NCI-H2029 (cell line): ENCODE results near the gene EPHA4.

Experiments used
- DNase-seq: peaks from one replicate; lab custom pipeline; 2025; lab: John Stamatoyannopoulos, UW

Gene EPHA4

DNA sequence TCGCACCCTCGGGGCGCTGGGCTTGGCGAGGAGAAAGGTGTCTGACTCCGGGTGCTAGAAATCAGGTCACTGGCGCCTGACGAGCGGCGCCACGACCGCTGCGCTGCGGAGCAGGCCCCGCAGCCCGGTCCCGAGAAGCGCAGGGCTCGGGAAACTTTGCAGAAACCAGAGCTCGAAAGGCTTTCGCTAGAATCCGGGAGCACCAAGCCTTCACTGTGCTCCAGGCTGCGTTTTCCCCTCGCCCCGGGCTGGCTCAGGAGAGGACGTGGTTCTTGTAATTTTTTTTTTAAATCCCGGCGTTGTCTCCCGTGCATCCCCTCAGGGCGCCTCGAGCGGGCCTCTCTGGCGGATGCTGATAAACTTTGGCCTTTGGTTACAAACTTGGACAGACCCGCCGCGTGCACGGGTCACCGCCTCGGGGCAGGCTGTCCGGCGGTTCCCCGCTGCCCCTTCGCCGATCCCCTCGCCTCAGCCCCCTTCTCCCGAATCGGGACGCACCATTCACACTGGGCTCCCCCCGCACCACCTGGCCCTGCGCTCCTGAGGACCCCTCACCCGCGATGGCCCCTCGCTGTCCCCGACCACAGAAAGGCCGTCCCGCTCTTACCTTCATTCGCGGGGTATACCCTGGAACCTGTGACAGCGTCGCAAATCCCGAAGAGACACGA lies 419 bp downstream of the EPHA4 start:
- no peak for DNase-seq

GRCh38 chr2:221571025-221571550 lies 1.0 kb downstream of the EPHA4 start:
- DNase-seq = no peak

DNA sequence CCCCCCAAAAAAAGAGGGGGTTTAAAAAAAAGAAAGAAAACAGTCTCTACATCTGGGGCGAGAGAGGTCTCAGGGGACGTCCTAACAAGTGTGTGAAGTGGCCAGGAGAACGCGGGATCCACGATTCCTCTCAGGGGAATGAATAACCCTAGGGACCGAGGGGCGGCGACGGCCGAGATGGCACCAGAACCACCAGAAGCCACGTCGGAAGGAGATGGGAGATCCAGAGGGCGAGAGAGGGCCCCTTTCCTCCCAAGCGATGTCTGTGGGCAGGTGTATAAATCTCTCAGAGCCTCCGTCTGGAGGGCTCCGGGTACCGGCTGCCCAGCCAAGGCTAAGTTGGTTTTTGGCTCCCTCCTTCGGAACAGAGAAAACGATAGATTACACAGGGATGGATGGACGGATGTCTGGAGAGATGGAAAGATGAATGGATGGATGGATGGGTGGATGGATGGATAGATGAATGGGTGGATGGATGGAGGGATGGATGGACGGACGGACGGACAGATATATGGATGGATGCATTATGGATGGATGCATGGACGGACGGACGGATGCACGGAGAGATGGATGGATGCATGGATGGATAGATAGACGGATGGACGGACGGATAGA lies 1.7 kb downstream of the EPHA4 start:
- DNase-seq = no peak

GRCh38 chr2:221569871-221570270 lies 2.2 kb downstream of the EPHA4 start:
- DNase-seq = no peak

DNA sequence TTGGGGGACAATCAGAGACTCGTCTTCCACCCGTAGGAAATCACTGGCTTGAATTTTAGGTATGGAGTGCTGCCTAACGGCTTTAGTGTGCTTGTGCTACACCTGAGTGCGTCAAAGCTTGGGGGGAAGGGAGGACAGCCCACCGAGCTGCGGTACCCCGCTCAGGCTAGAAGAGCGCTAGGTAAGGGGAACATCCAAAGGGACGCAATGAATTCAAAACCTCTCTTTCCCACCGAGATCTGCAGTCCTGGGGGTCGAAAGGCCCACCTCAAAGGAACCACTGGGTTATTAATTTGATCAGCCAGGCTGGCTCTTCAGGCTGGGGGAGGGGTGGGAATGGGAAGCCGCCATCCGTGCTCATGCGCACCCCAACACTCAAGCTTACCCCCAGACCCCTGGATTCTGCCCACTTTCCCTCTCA lies 2.7 kb downstream of the EPHA4 start:
- DNase-seq = no peak

GRCh38 chr2:221568299-221568698 lies 3.8 kb downstream of the EPHA4 start:
- DNase-seq = no peak

- no peak for DNase-seq
Measured at GRCh38 chr2:221567809-221568208, 4.3 kb downstream of the EPHA4 start.

DNA sequence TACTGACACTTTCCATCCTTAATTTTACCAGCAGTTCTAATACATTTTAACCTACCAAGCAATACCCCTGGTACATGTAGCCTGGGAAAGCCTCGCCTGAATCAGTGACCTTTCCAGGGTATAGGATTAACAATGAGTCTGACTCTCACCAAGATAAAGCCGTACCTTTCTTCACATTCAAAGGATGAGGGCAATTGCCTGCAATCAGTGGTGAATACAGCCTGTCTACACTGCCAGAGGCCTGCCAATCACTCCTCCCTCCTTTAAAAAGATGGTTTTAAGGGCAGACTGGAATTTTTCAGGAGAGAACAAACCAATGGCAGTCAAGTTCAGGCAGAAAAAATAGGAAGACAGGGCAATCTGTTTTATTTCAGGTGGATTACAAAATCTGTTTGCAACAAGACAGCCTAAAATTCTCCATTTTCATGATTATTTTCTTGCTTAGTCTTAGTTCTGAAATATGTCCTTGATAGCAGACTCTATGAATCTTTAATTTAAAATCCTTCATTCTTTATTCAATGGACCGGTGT lies 4.8 kb downstream of the EPHA4 start:
- DNase-seq = no peak

- DNase-seq = no peak
Measured at GRCh38 chr2:221563270-221563985, 8.7 kb downstream of the EPHA4 start.

GRCh38 chr2:221562226-221562625 lies 9.9 kb downstream of the EPHA4 start:
- DNase-seq = no peak

DNA sequence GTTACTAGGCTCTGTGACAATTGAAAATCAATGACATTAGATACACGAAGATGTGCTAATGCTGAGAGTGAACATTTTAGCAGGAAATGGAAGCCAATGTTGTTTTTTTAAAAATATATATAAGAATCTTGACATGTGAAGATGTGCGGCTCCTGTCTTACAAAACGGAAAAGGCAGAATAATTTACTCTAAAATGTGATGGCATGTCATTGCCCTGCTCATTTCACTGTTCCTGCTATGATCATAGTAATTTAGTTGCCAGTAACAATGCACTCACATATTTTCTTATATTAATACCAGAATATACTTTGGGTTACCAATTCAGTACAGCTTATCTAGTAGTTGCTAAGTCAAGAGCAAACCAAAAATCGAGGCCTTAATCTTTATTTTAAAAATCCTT lies 10.3 kb downstream of the EPHA4 start:
- DNase-seq = no peak

DNA sequence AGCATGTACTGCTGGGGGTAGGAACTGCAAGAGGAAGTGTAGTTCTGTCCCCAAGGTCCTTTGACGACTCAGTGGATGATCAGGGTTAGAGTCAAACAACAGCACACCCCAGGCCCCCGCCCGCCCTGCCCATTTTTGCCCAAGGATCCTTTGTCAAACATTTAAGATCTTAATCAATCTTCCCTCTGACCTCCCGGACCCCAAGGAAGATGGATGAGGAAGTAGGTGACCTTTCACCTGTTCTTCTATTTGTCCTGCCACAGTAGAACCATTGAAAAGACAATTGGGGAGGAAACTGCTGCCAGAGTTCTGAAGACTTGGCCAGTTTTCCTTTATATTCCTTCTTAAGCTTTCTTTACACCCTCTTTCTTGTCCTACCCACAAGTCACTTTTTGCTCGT lies 12.1 kb downstream of the EPHA4 start:
- DNase-seq = no peak

DNA sequence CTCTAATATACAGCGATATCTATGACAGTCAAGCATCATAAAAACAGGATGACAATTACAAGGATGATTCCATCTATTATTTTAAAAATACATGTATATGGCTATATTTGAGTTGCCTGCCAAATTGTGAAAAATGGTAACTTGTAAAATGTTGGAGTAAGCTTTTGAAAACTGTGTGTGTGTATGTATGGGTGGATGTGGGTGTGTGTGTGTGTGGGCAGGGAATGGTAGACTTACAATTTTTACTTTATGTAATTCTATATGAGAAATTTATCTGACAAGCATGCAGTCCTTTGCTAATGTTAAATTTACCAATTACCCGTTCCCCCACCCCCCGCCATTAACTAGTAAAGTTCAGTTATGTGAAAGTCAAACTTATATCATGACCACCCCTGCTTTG lies 14.0 kb downstream of the EPHA4 start:
- no peak for DNase-seq

GRCh38 chr2:221555494-221555846 lies 16.6 kb downstream of the EPHA4 start:
- no peak for DNase-seq

GRCh38 chr2:221554769-221555493 lies 17.2 kb downstream of the EPHA4 start:
- DNase-seq = no peak

- no peak for DNase-seq
Measured at GRCh38 chr2:221553333-221553732, 18.8 kb downstream of the EPHA4 start.

DNA sequence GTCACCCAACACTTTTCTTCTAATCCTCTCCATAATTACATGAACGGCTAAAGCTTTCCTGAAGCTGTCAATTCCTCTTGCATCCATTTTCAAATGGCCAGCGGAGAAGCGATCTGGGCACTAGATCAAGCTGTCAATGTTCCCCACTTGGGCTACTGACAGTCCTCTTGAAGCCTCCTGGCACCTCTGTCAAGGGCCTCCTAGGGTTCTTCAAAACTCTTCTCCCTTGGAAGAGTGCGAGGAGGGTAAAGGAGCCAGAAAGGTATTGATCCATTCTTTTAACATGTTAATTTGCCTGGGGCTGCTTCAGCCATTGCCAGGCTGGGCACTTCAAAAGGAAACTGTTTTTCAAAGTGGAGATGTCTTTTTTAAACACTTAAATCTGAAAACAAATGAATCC lies 19.8 kb downstream of the EPHA4 start:
- no peak for DNase-seq

- no peak for DNase-seq
Measured at GRCh38 chr2:221551864-221552263, 20.2 kb downstream of the EPHA4 start.

DNA sequence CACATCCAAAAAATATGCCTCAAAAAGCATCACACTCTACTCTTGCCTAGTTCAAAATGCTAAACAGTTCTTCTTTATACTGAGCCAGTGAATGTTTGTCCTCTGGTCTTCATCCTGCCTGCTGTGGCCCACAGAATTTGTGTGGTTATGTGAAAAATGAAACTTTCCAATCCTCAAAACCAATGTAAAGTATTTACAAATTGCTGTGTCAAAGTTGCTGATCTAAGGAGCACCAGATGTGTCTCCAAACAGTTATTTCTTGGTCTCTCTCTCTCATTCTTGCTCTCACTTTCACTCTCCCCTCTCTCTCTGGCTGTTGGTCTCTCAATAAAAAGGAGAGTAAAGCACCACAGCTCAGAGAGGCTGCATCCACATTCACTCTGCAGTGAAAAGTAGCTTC lies 23.0 kb downstream of the EPHA4 start:
- DNase-seq = no peak

DNA sequence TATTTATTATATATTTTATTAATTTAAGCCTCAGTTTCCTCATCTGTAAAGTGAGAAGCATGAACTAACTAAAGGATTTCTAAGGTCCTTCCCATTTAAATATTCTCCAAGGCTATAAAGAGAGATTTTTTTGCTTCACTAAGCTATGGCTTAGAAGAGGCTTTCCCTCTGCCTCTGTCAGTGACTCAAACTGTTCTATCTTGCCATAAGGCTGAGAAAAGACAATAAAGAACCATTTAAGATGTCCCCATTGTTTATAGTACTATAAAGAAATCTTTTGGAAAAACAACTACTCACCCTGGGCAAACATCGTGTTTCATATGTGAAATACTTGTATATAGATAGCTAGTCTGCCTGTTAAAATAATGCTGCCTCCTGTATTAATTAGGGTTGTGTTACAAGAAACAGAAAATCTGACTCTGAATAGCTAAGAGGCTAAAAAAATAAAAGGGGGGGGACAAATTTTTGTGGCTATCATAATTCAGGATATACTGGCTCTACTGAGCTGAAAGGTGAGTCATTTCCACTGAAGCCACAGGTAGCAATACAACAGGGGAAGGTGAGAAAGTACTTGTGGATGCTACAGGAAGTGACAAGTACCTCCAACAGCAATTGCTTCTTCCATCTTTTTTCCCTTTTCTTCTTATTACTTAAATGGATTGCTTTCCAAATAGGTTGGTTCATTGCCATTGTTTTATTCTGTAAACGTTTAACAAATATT lies 25.4 kb downstream of the EPHA4 start:
- DNase-seq = peak; percentile 23

DNA sequence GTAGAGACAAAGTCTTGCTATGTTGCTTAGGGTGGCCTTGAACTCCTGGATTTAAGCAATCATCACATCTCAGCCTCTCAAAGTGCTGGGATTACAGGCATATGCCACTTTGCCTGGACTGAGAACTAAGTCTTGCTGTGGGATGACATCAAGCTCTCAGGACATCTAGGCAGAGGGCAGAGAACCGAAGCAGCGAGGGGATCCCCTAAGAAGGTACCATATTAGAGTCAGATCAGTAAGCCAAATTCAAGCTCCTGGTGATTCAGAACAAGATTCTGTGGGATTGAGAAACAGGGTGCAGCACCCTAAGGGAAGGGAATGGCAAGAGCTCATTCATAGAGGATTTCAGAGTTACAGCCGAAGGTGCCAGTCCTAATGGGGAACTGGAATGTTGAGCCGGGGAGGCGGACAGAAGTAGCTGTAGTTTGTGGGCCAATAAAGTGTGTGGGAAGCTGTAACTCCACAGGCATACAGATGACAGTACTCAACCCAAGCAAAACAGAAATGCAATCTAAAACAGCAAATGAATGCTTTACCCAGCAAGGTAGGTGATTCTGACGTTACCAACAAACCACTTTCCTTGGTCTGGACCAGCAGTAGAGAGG lies 30.9 kb downstream of the EPHA4 start:
- no peak for DNase-seq
